PC-9 (cell line): ENCODE measurements around the gene IGSF22. TPM values are rescaled to one million over a fixed set of nuclear protein-coding genes. Genes with fewer than 3 reads are reported as not detected.

Experiments
- BruUV-seq: library from RNA; stranded (reverse); fragments of 400-500 nt; replicated peaks from 2 replicates; lab custom pipeline; 2021; lab: Mats Ljungman, UMichigan
- CTCF ChIA-PET: fragments of 300-600 bp; sonication (Branson Sonifier 250); formaldehyde crosslinking; loops from one replicate; lab custom pipeline; 2022; ENCODE audit warnings: antibody characterized with exemption; lab: Charles Lee
- POLR2A ChIA-PET: fragments of 300-600 bp; sonication (Branson Sonifier 250); formaldehyde crosslinking; loops from one replicate; lab custom pipeline; 2022; ENCODE audit warnings: antibody characterized with exemption; ENCODE audit not compliant: unreplicated experiment; lab: Charles Lee
- DNase-seq, 2 experiments: peaks; one replicate each; pipeline versions ENCODE4 v3.0.0 to v3.0.0-alpha.2; 2015 to 2022; ENCODE audit warnings: mixed read lengths in 1 of 2
- H2AFZ ChIP-seq: fragments of 200-600 bp; sonication (generic); 2 replicates; pipeline ENCODE4 v1.8.1; 2017; ENCODE audit warnings: antibody characterized with exemption
- H3F3A ChIP-seq: fragments of 200-600 bp; sonication (generic); 2 replicates; pipeline ENCODE4 v1.8.1; 2017; ENCODE audit warnings: antibody characterized with exemption, mild to moderate bottlenecking, low read depth; ENCODE audit not compliant: insufficient read depth
- H3K27ac ChIP-seq: fragments of 200-600 bp; sonication (generic); 2 replicates; pipeline ENCODE4 v1.6.1; 2016; ENCODE audit warnings: mixed run types
- H3K27me3 ChIP-seq: fragments of 200-600 bp; sonication (generic); 2 replicates; pipeline ENCODE4 v1.6.1; 2016; ENCODE audit warnings: low read depth, mixed run types; ENCODE audit not compliant: insufficient read depth
- H3K36me3 ChIP-seq: fragments of 200-600 bp; sonication (generic); 2 replicates; pipeline ENCODE4 v1.6.1; 2016; ENCODE audit warnings: low read depth, mixed run types
- H3K4me1 ChIP-seq: fragments of 200-600 bp; sonication (generic); replicated peaks from 2 replicates; pipeline ENCODE4 v1.6.1; 2016; ENCODE audit warnings: mixed run types; ENCODE audit not compliant: insufficient read depth
- H3K4me2 ChIP-seq: fragments of 200-600 bp; sonication (generic); 2 replicates; pipeline ENCODE4 v1.6.1; 2017; ENCODE audit warnings: mixed run types
- H3K4me3 ChIP-seq: fragments of 200-600 bp; sonication (generic); 2 replicates; pipeline ENCODE4 v1.6.1; 2016; ENCODE audit warnings: mixed run types
- H3K79me2 ChIP-seq: fragments of 200-600 bp; sonication (generic); 2 replicates; pipeline ENCODE4 v1.6.1; 2017; ENCODE audit warnings: low read depth, mixed run types
- H3K9me2 ChIP-seq: fragments of 200-600 bp; sonication (generic); 2 replicates; pipeline ENCODE4 v1.8.1; 2017; ENCODE audit warnings: mild to moderate bottlenecking; ENCODE audit not compliant: insufficient read depth
- H3K9me3 ChIP-seq: fragments of 200-600 bp; sonication (generic); 2 replicates; pipeline ENCODE4 v1.8.1; 2016; ENCODE audit warnings: low read depth; ENCODE audit not compliant: insufficient read depth
- H4K20me1 ChIP-seq: fragments of 200-600 bp; sonication (generic); 2 replicates; pipeline ENCODE4 v1.8.1; 2017; ENCODE audit not compliant: insufficient read depth
- CTCF ChIP-seq: fragments of 200-600 bp; sonication (generic); conservative IDR thresholded peaks from 2 replicates; pipeline ENCODE4 v1.6.1; 2017; ENCODE audit warnings: mixed run types, antibody characterized with exemption, mild to moderate bottlenecking, moderate library complexity
- EZH2 ChIP-seq: fragments of 200-600 bp; sonication (generic); IDR thresholded peaks from 2 replicates; pipeline ENCODE4 v1.8.0; 2017; ENCODE audit warnings: antibody characterized with exemption, low read depth
- intact Hi-C: fragments of 100-400 bp; cut with micrococcal nuclease; formaldehyde crosslinking; loops from one replicate; pipeline ENCODE4 v1.10.0; 2022; ENCODE audit not compliant: unreplicated experiment
- total RNA-seq: library from RNA; stranded (reverse); gene quantifications from 2 replicates; pipeline ENCODE4 v1.2.3, GENCODE V29; 2021

The IGSF22 gene
- total RNA-seq, 1 experiment from 2014 or later = 0.33 TPM

- no peak overlapping the region for H2AFZ ChIP-seq
- intact Hi-C loops = no loop called here
- CTCF ChIA-PET = interaction anchor here (0.6 kb wide), 1 partner anchor 81 kb away, joined by 6 read pairs; no protein-coding TSS in a partner anchor
These were observed 42.5 kb upstream of the IGSF22 start for GRCh38 chr11:18768472-18768901.

GRCh38 chr11:18766015-18766414 is 40.0 kb upstream of the IGSF22 start:
- POLR2A ChIA-PET = no interaction called here

More at GRCh38 chr11:18768472-18768901, 42.5 kb upstream of the IGSF22 start:
- Histone ChIP-seq H3K79me2 (no peaks in the 10 kb centered on the region), H3K27me3 (peaks cover 21% of the 10 kb centered on the region), H3K4me1 (peaks cover 7% of the 10 kb centered on the region), H3K4me2 (no peak overlapping the region), H3K4me3 (no peak overlapping the region), H3K9me3 (no peaks in the 10 kb centered on the region), H3K9me2 (no peaks in the 10 kb centered on the region), H3F3A (peaks cover 7% of the 10 kb centered on the region; the same call in 1 of the 2 replicates), H3K36me3 (no peaks in the 10 kb centered on the region), H4K20me1 (no peaks in the 10 kb centered on the region), H3K27ac (no peak overlapping the region)
- POLR2A ChIA-PET = interaction anchor here (0.5 to 0.6 kb wide), 2 partner anchors 39 to 46 kb away, joined by 5 to 14 read pairs; no protein-coding TSS in a partner anchor
- TF ChIP-seq CTCF (no peak), EZH2 (no peak)
- BruUV-seq = no TSS peak
- DNase-seq = no peak

GRCh38 chr11:18765554-18765953 is 39.6 kb upstream of the IGSF22 start:
- H4K20me1 ChIP-seq = no peaks in the 10 kb centered on the region
- no peak for DNase-seq
- TF ChIP-seq CTCF = no peak
- no peak for TF ChIP-seq EZH2
- H3K9me3 ChIP-seq = no peaks in the 10 kb centered on the region
- H3K4me2 ChIP-seq = no peak overlapping the region
- ChIA-PET CTCF (interaction anchor here (0.6 to 2.2 kb wide), 2 partner anchors 225 to 295 kb away, joined by 3 to 11 read pairs; no protein-coding TSS in a partner anchor), POLR2A (no interaction called here)
- no peaks in the 10 kb centered on the region for H3K36me3 ChIP-seq
- no TSS peak for BruUV-seq
- peaks cover 8% of the 10 kb centered on the region for H3K4me1 ChIP-seq
- peaks cover 8% of the 10 kb centered on the region; the same call in 1 of the 2 replicates for H3F3A ChIP-seq
- no peaks in the 10 kb centered on the region for H3K79me2 ChIP-seq
- H2AFZ ChIP-seq = no peak overlapping the region
- H3K27ac ChIP-seq = no peak overlapping the region
- H3K4me3 ChIP-seq = no peak overlapping the region
- no peaks in the 10 kb centered on the region for H3K27me3 ChIP-seq
- intact Hi-C loops = loop anchor here (2.0 kb wide), 1 partner anchor 33 kb away; no protein-coding TSS in a partner anchor
- H3K9me2 ChIP-seq = no peaks in the 10 kb centered on the region

More at GRCh38 chr11:18766015-18766414, 40.0 kb upstream of the IGSF22 start:
- H3K9me3 ChIP-seq = no peaks in the 10 kb centered on the region
- TF ChIP-seq CTCF = no peak
- no peak for TF ChIP-seq EZH2
- no peak overlapping the region for H2AFZ ChIP-seq
- intact Hi-C loops = no loop called here
- no peaks in the 10 kb centered on the region for H3K27me3 ChIP-seq
- BruUV-seq = no TSS peak
- no peak overlapping the region for H3K4me3 ChIP-seq
- no peaks in the 10 kb centered on the region for H3K36me3 ChIP-seq
- no peaks in the 10 kb centered on the region for H4K20me1 ChIP-seq
- peaks cover 8% of the 10 kb centered on the region; the same call in 1 of the 2 replicates for H3F3A ChIP-seq
- no peaks in the 10 kb centered on the region for H3K79me2 ChIP-seq
- peaks cover 8% of the 10 kb centered on the region for H3K4me1 ChIP-seq
- DNase-seq = no peak
- H3K27ac ChIP-seq = no peak overlapping the region
- no peaks in the 10 kb centered on the region for H3K9me2 ChIP-seq
- CTCF ChIA-PET = interaction anchor here (0.6 to 2.2 kb wide), 2 partner anchors 226 to 295 kb away, joined by 3 to 11 read pairs; no protein-coding TSS in a partner anchor
- H3K4me2 ChIP-seq = no peak overlapping the region
